Activated CD4-positive, alpha-beta T cell treated with anti-CD3 and anti-CD28 coated beads for 24 hours (primary cell): ENCODE measurements around the gene GGCT.
"Not testable (repeated sequence)": the region's sequence is repeated elsewhere in the genome, so short reads cannot be mapped to it uniquely, and the experiment has no call there.

Source experiments
- DNase-seq, 2 donors: peaks; one replicate each; pipeline ENCODE4 v3.0.0-alpha.2; 2020; ENCODE audit warnings: low read depth in 2 of 2

The GGCT gene, protein sequence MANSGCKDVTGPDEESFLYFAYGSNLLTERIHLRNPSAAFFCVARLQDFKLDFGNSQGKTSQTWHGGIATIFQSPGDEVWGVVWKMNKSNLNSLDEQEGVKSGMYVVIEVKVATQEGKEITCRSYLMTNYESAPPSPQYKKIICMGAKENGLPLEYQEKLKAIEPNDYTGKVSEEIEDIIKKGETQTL

DNA sequence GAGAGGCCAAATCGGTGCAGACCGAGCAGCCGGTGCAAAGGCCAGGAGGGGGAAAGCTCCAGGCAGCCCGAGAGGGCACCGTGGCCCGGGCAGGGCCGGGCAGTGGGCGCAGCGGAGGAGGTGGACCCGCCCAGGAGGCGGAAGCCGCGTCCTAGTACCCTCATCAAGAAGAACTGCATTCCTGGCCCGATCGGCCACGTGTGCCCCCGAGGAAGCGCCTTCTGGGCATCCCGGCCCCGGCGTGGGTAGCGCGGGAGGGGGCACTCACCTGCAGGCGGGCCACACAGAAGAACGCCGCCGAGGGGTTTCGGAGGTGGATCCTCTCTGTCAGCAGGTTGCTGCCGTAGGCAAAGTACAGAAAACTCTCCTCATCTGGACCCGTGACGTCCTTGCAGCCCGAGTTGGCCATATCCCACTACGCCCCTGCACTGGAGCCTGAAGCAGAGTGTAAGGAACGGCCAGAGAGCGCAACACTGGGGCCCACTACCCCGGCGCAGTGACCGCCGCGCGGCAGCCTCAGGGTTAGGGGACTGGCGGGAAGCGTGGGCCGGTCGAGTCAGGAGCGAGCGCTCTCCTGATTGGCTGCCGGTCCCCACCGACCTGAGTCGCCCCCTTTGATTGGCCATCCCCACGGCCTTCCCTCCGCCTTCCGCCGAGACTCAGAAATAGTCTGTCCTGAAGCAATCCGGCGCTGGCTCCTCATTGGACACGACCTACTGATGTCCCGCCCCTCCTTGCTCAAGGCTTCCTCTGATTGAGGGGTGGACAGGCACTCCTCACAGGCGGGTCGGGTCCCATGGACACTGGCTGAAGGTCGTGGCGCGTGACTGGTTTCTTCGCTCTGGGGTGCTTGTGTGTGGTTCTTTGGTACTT is at the start of gene GGCT:
GGCT (minus strand) TSS at position 529 of the 873 bp plus-strand sequence; CDS start at position 409, 120 bp downstream.
- DNase-seq: peak; percentile 94 to 95

DNA sequence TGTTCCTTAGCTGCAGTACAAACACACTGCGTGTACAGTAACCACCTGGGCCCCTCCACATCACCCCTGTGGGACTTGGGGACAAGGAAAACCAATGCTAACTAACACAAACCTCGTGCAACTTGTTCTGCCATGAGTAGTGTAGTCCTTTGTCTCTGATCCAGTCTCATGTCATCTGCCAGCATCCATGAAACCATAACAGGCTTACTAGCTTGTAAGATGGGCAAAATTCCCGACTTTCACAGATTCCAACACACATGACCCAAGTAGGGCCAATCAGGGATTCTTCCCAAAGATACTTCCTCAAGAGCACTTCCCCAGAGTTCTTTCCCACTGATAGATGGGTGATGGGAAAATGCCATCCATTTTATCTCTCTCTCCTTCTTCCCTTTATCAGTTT is 48.9 kb upstream of the GGCT start:
- no peak for DNase-seq

DNA sequence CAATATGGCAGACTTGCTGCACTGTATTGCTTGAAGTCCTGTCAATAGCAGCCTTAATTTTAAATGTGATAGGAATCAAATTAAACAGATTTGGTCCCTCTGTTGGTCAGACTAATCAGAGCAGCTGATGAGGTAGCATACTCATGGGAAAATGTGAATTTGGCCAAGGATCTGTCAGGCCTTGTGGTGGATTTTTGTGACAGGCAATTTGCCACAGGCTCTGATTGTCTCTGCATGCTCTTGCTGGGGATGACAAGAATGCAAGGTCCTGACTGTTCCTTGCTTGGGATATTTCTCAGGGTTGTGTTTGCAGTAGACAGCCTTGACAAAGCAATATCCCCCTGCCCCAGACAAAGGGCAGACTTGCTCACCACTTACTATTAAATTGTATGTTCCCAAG is 48.5 kb upstream of the GGCT start:
- no peak for DNase-seq

DNA sequence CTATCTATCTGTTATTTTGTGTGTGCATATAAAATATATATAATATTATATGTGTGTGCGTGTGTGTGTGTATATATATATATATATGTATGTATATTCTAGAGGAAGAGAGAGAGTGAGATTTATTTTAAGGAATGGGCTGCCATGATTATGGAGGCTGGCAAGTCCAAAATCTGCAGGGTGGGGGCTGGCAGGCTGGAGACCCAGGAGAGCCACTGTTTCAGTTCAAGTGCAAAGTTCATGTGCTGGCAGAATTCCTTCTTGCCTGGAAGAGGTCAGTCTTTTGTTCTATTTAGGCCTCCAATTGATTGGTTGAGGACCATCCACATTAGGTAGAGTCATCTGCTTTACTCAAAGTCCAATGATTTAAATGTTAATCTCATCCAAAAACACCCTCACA is 47.7 kb upstream of the GGCT start:
- no peak for DNase-seq

DNA sequence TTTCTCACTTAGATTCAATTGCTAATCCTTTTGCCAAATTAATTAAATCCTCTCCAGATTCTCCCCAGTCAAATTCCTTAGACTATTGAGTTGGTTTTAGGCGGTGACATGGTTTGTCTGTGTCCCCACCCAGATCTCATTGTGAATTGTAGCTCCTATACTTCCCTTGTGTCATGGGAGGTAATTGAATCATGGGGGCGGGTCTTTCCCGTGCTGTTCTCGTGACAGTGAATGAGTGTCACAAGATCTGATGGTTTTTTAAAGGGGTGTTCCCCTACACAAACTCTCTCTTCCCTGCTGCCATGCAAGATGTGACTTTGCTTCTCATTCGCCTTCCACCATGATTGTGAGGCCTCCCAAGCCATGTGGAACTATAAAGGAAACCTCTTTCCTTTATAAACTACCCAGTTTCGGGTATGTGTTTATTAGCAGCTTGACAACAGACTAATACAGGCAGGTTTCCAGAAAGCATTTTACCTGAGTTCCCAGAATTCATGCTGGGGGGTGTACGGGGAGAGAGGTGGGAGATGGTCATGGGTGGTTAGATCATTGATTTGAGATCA is 45.4 kb upstream of the GGCT start:
- no peak for DNase-seq

DNA sequence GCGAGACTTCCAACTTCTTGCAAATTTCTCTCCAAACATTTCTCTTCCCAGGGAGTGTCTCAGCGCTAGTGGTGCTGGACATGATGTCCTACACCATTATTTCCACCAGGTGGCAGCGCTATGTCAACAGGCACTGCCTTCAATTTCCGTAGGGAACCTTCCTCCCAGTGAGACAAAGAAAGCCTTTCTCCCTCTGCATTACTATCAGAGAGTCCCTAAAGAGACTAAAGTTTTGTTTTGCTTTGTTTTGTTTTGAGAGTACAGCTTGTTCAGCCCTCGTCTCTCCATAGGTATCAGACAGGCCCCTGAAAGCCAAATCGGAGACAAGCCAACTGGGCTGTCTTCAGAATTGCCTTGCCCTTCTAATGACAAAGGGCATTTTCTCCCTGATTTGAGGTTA is 44.2 kb upstream of the GGCT start:
- DNase-seq: peak; percentile 13 to 19

DNA sequence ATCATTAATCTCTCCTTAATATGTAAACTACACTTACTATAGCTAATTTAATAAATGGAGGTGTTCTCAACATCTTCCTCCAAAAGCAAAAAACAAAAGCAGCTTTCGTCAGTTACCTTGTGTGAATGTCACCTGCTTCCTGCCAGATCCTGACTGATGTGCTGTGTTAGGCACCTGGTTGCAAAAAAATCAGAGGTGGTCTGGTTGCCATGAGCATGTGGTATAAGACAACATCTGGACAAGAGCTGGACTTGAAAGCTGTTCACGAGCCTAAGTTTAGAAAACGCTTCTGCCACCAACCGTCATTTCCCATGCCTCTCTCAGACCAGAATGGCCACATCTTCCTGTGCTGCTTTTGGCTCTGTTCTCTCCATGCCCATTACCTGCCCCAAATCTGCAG is 42.0 kb upstream of the GGCT start:
- DNase-seq: no peak

DNA sequence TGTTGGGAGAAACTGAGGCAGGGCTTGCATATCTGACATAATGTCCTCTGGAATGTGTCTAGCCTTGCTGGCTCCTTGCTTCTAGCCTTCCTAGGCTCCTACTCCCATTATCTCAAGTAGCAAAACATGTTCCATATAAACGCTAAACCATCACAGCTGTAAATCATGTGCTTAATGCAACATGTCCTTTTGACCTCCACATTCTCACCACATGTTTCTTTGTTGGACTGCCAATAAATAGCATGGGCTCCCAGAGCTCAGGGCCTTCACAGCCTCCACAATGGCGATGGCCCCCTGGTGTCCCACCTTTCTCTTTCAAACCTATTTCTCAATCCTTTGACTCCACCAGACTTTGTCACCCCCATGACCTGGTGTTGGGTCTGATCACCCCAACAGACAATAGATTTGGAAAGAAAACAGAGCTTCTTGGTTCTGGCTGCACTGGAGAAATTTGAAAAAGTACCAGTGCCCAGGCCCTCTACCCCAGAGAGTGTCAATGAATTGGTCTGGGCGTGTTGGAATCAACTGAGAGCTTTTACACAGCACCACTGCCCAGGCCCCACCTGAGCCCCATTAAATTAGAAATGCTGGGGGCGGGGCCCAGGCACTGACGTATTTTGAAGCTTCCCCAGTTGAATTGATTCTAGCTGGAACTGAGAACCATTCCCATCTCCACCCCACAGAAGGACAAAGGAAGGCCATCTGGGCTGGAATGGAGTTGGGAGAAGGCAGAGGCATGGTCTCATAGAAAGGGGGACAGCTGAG is 41.3 kb upstream of the GGCT start:
- no peak for DNase-seq

DNA sequence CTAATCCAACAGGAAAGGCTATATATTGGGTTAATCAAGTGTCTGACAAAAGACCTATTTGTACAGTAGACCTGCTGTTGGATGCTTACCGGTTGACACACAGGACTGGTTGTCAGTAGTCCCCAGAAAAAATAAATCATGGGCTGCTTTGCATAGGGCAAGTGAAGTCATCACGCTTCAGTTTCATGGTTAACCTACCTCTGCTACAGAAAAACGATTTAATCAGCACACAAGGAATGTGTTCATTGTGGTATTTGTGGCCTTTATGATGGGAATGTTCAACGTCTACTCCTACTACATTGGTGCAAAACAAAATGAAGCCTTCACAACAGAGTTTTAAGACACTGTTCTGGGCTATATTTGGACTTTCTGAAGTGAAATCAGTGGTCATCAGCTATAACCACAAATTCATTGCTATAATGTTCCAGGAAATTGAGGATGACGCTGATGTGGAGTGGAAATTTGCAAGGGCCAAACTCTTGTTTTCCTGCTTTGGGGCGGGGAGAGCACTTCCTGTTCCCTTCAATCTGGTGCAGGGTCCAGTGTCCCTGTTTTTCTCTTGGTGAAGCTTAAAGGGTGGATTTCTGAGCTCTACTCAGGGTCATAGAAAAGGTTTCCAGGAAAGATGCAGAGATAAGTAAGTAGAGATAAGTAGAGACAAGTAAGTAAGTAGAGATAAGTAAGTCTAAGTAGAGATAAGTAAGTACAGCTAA is 39.3 kb upstream of the GGCT start:
- no peak for DNase-seq

DNA sequence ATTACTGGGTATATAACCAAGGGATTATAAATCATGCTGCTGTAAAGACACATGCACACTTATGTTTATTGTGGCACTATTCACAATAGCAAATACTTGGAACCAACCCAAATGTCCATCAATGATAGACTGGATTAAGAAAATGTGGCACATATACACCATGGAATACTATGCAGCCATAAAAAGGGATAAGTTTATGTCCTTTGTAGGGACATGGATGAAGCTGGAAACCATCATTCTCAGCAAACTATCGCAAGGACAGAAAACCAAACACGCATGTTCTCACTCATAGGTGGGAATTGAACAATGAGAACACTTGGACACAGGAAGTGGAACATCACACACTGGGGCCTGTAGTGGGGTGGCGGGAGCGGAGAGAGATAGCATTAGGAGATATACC is 38.5 kb upstream of the GGCT start:
- not testable (repeated sequence) for DNase-seq

DNA sequence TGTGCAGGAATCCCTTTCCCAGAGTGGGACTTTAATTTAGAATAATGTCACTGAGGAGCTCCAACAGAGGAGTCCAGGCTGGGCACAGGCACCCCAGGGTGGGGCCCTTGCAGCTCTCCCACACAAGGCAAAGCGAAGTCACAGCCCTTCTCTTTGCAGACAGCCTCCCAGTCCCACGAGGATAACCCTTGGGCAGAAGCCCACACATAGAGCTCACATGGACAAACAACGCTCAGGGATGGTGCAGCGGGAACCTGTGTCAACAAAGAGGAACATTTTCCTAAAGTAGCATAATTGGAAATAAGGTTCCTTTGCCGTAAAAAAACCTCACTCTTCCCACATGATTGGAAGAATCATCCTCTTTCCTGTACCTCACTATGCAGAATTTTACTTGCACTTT is 29.3 kb upstream of the GGCT start:
- no peak for DNase-seq

DNA sequence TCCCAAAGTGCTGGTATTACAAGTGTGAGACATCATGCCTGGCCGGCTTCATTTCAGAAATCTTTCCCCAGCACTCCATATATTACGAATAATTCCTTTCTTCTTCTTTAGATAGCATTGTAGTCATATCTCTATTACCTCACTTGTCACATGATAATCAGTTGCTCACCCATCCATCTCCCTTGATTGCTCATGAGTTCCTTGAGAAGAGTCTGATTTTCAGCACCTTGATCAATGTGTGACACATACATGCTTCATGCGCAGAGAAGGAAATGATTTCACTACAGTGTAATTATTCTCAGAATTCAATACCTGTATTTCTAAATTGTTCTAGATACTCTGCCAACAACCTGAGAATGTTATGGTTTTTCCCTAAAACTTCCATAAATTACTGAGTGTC is 26.7 kb upstream of the GGCT start:
- DNase-seq: no peak

DNA sequence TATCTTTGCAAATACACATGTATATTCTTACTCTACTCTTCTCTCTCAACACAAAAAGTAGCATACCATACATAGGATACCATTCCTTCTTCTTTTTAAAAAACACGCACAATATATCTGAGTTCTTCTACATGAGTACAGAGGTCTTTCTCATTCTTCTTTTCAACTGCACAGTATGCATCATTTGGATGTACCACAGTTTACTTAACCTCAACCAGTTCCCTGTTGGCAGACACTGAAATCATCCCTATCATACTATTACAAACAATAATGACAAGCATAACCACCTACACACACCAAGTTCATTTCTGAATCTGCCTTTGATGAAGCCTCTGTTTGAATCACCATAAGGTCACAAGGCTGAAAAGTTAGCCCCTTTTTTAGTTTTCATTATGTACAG is 25.7 kb upstream of the GGCT start:
- DNase-seq: no peak

DNA sequence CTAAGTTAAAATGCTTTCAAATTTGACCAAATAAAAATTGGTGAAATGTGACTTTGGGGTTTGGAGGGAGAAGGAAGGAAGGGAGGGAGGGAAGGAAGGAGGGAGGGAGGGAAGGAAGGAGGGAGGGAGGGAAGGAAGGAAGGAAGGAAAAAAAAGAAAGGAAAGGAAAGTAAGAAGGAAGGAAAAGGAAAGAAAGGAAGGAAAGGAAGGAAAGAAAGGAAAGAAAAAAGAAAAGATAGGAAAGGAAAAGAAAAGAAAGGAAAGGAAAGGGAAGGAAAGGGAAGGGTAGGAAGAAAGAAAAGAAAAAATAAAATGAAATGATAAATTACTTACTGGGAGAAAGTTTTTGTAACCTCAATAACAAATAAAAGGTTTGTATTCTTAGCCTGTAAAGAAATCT is 24.1 kb upstream of the GGCT start:
- DNase-seq: no peak

DNA sequence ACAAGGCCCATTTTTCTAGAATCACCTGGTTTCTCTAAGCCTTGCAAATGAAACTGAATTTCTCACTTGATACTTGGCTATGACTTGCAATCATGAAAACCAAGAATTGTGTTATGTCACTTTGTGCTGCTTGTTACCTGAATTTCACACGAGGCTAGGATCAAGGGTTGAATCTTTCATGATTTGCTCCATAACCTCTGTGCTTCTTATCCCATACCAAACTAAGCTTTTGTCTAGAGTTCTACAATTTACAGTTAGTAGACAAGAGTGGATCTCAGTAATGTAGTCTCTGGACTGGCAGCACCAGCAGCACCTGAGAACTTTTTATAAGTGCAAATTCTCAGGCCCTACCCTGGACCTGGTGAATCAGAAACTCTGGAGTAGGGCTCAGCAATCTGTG is 22.7 kb upstream of the GGCT start:
- DNase-seq: not testable (repeated sequence)

DNA sequence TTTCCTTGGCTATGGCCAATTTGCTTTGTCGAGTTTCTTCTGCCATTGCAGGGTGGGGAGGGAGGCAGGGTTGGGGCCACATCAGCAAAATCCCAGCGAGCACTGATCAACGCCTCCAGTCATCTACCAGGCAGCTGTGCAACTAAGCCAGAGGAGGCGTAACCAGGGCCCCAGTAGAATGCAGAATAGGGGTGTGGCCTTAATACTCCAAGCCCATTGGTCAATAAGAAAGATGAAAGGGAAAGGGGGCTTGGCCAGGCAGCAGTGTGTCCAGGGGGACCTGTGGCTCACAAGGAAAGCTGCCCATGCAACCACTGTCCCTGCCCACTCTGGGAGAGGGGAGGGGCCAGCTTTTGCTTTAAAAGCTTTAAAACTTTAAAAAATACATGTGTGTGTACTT is 21.5 kb upstream of the GGCT start:
- no peak for DNase-seq

DNA sequence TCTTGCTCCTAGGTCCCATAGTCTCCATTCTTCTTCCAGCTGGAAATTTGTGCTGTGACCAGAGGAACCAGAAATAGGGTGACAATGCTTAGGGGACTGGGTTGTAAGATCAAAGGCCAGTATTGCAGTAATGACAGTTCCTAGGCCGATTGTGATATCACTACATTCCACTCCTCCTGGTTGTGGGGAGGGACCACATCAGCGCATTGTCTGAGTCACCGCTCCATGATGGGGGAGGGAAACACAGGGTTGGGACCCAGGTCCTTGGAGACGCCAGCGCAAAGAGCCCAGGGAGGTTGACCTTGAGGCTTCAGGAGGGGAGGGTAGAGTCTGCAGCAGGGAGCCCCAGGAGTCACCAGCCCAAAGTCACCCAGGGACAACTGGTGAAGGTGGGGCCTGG is 20.8 kb upstream of the GGCT start:
- DNase-seq: no peak

DNA sequence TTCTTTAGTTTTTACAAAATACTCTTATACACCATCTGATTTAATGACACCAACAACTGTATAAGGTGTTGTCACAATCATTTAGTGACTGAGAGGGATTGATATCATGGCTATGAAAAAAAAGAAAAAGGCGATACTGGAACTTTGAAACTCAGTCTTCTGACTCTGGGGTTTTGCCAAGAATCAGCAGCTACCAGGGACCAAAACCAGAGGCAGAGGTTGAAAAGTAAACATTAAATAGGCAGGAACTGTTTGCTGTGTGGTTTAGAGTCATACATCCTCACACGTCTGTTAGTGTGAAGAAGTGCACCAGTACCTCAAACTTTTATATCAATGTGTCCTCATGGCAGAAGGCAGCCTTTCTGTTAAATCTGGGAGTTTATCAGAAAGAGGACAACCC is 19.9 kb upstream of the GGCT start:
- no peak for DNase-seq

DNA sequence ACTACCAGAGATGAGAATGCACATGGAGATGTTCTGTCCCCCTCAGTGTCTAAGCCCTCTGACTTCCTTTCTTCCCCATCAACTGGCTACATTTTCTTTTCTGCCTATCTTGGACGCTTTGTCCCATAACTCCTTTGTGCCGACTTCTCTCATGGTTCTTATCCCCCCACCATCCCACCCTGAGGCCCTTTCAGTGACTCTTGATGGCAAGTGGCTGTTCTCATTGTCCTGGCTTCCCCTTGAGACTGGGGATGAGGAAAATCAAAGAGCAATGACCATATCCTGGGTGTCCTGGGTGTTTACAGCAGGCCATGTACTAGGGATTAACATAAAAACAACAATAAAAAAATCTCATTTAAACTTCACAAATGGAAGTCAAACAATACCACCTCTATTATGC is 18.8 kb upstream of the GGCT start:
- DNase-seq: no peak

DNA sequence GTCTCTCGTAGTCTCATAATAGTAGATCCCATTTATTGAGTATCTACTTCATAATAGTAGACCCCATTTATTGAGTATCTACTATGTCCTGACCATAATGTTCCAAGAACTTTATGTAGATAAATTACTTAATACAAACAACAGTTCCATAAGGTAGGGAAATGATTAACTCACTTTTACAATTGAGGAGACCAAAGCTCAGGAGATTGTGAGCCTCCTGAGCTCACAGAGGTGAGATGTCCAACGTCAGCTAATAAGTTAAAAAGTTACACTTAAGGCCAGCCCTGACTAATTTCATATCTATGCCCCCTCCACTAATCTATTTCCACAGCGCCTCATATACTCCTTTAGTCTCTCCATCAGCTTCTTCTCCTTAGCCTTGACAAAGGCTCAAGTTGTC is 17.5 kb upstream of the GGCT start:
- no peak for DNase-seq

DNA sequence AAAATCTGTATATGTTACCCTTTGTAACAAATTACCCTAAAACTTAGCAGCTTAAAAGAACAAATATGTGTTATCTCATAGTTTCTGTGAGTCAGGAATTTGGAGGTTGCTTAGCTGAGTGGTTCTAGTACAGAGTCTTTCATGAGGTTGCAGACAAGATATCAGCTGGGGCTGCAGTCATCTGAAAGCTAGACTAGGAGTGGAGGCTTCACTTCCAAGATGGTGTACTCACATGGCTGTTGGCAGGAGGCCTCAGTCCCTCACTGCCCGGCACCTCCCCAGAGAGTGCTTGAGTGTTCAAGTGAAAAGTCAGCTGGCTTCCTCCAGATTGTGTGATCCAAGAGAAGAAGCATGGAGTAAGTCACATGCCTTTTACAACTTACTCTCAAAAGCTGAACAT is 16.9 kb upstream of the GGCT start:
- DNase-seq: no peak

DNA sequence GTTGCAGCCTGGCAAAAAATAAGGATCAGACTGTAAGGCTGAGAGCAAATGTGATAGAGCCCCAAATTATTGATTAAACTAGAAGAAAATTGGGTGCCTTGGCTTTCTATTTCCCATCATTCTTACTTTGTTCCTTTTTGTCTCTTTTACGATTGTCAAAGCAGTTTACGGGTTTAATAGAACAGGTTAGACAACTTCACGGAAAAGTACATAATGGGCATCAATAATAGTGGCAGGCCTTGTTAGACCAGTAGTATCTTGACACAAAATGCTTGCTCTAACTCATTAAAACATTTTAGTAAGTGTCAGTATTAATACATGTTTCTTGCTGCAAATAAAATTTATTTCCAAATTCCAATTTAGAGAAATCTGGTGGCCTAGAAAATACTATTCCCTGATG is 14.5 kb upstream of the GGCT start:
- DNase-seq: no peak
